Transverse colon (tissue), 4 donors: ENCODE data around the gene TMEM97. TPM values are rescaled to one million over a fixed set of nuclear protein-coding genes. Genes with fewer than 3 reads are reported as not detected.

Experiments
- DNase-seq: peaks from one replicate; pipeline ENCODE4 v3.0.0-alpha.2; 2019
- H3K27ac ChIP-seq, 4 donors: fragments of 200-600 bp; sonication (generic); 2 replicates each; pipeline ENCODE4 v1.5.1; 2016 to 2018; ENCODE audit warnings: inconsistent platforms in 4 of 4
- H3K27me3 ChIP-seq: fragments of 200-600 bp; sonication (generic); 2 replicates; pipeline ENCODE4 v1.5.1; 2017; ENCODE audit warnings: inconsistent platforms
- H3K36me3 ChIP-seq, 4 donors: fragments of 200-600 bp; sonication (generic); 2 replicates each; pipeline ENCODE4 v1.5.1; 2017 to 2019; ENCODE audit warnings: inconsistent platforms in 4 of 4
- H3K4me1 ChIP-seq, 4 donors: fragments of 200-600 bp; sonication (generic); 2 replicates each; pipeline ENCODE4 v1.5.1; 2017 to 2020; ENCODE audit warnings: inconsistent platforms in 4 of 4
- H3K4me3 ChIP-seq, 4 donors: fragments of 200-600 bp; sonication (generic); 1 replicate in 1 of 4; 2 replicates in 3 of 4; pipeline versions ENCODE4 v1.5.1 to v1.6.1; 2017 to 2019; ENCODE audit warnings: inconsistent platforms in 4 of 4
- H3K9me3 ChIP-seq, 2 donors: fragments of 200-600 bp; sonication (generic); 2 replicates each; pipeline ENCODE4 v1.5.1; 2017 to 2019; ENCODE audit warnings: inconsistent platforms in 2 of 2
- CTCF ChIP-seq, 5 experiments: fragments of 200-600 bp in 3 of 5; fragments of 450-650 bp in 2 of 5; sonication (generic) in 3 of 5; IDR thresholded peaks; 1 replicate in 2 of 5; 2 replicates in 3 of 5; pipeline ENCODE4 v1.5.1; 2016 to 2017; ENCODE audit warnings: antibody characterized with exemption in 5 of 5, inconsistent platforms in 3 of 5, mild to moderate bottlenecking in 2 of 5, moderate library complexity in 1 of 5
- EP300 ChIP-seq: sonication (generic); formaldehyde crosslinking; IDR thresholded peaks from one replicate; pipeline ENCODE4 v1.6.1; 2017; ENCODE audit warnings: antibody characterized with exemption, low read depth
- POLR2A ChIP-seq: fragments of 450-650 bp; IDR thresholded peaks from one replicate; pipeline ENCODE4 v1.6.1; 2016; ENCODE audit warnings: antibody characterized with exemption, mild to moderate bottlenecking, moderate library complexity
- POLR2AphosphoS5 ChIP-seq, 3 donors: sonication (generic); formaldehyde crosslinking; IDR thresholded peaks; one replicate each; pipeline ENCODE4 v1.6.1; 2016; ENCODE audit warnings: antibody characterized with exemption in 3 of 3
- WGBS, 2 donors: methylation state at CpG; one replicate each; pipeline ENCODE4 v1.1.5; 2018; ENCODE audit warnings: low coverage in 1 of 2; 5-methylcytosine and 5-hydroxymethylcytosine counted together
- in situ Hi-C, 4 donors: fragments of 200-750 bp; cut with MboI; loops; one replicate each; pipeline versions ENCODE4 v1.15.0 to v1.15.1; 2017; ENCODE audit warnings: low sequenced_read_pairs in 3 of 4, low pct_ligation_motif_present in 1 of 4, low pct_unique_long_range_greater_than_20kb in 1 of 4
- intact Hi-C: fragments of 100-400 bp; cut with DNase I; formaldehyde crosslinking; loops from one replicate; pipeline ENCODE4 v1.15.1; 2023; ENCODE audit warnings: low total_unique reads
- total RNA-seq, 4 donors: library from RNA; depleted of rRNA; stranded (reverse); fragments of >200 nt; gene quantifications; one replicate each; pipeline ENCODE4 v1.1.0, GENCODE V29; 2016

Gene TMEM97
- total RNA-seq, 4 donors from 2014 or later, result 4.5 to 57.7 (median 8.9) TPM; not detected in 1

GRCh38 chr17:28366605-28367004, 47.6 kb downstream of the TMEM97 start:
- WGBS, 2 donors, result 53% methylated on average over 1 of the region's 1 CpG; no CpG with 5 or more reads in 1 of the 2 donors
- Histone ChIP-seq H3K9me3 (no peaks in the 10 kb centered on the region), H3K4me1 (peaks cover 0 to 4% (median under 1%) of the 10 kb centered on the region in 4 donors), H3K36me3 (peaks cover 0 to 22% (median 3%) of the 10 kb centered on the region in 4 donors), H3K27me3 (no peaks in the 10 kb centered on the region), H3K27ac (no peak overlapping the region), H3K4me3 (no peak overlapping the region)
- no peak for DNase-seq
- TF ChIP-seq CTCF (IDR thresholded peaks at IDR 0.05) (no peak), POLR2AphosphoS5 (IDR thresholded peaks at IDR 0.05) (no peak), POLR2A (no peak), EP300 (no peak)
- intact Hi-C loops (no loop called here), in situ Hi-C loops (no loop called here)

- TF ChIP-seq CTCF (IDR thresholded peaks at IDR 0.05), result no peak
- no peak for TF ChIP-seq EP300
- no peak for TF ChIP-seq POLR2A
- no peak for TF ChIP-seq POLR2AphosphoS5 (IDR thresholded peaks at IDR 0.05)
- H3K27ac ChIP-seq, result no peak overlapping the region
- whole genome bisulfite sequencing, 2 donors, result 89% methylated on average over 10 of the region's 21 CpGs; no CpG with 5 or more reads in 1 of the 2 donors
- H3K4me1 ChIP-seq, result peaks cover 4 to 16% (median 11%) of the 10 kb centered on the region in 4 donors
- in situ Hi-C loops (no loop called here), intact Hi-C loops (no loop called here)
- no peaks in the 10 kb centered on the region for H3K9me3 ChIP-seq
- peaks cover 11% of the 10 kb centered on the region for H3K27me3 ChIP-seq
- DNase-seq, result no peak
- peaks cover 0 to 11% (median 2%) of the 10 kb centered on the region in 4 donors for H3K36me3 ChIP-seq
- H3K4me3 ChIP-seq, result no peak overlapping the region
These were observed 48.8 kb downstream of the TMEM97 start for GRCh38 chr17:28367641-28368305.

DNA sequence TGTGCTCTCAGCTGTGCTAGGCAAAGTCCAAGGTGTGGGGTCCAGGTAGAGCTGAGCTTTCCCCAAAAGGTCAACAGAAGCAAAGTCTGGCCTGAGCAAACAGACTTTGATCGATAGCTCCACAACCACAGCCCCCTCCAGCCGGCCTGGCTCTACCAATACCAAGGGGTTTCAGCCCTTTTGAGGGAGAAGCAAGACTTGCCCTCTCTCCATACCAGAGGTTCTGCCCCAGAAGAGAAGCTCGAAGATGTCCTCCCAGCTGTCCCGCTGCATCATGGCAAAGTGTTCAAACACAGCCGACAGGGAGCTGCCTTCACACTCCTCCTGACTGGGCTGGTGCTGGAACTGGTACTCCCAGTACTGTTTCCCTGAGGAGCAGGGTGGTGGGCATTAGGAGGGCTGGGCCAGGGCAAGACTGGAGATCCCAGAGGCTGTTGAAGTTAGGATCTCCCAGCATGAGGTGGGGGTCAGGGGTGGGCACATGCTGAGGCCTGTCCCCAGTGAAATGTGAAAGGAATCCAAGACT, 49.4 kb downstream of the TMEM97 start:
- H3K9me3 ChIP-seq, result no peaks in the 10 kb centered on the region
- H3K27me3 ChIP-seq, result peaks cover 16% of the 10 kb centered on the region
- no peak for DNase-seq
- peaks cover 8 to 20% (median 15%) of the 10 kb centered on the region in 4 donors for H3K4me1 ChIP-seq
- TF ChIP-seq POLR2A (no peak), EP300 (no peak), POLR2AphosphoS5 (IDR thresholded peaks at IDR 0.05) (no peak), CTCF (IDR thresholded peaks at IDR 0.05) (no peak)
- intact Hi-C loops (no loop called here), in situ Hi-C loops (no loop called here)
- WGBS, 2 donors, result 73 to 100% methylated on average over 1 to 5 of the region's 5 CpGs
- H3K4me3 ChIP-seq, result no peak overlapping the region
- H3K27ac ChIP-seq, result no peak overlapping the region
- H3K36me3 ChIP-seq, result peaks cover 0 to 6% (median 2%) of the 10 kb centered on the region in 4 donors

DNA sequence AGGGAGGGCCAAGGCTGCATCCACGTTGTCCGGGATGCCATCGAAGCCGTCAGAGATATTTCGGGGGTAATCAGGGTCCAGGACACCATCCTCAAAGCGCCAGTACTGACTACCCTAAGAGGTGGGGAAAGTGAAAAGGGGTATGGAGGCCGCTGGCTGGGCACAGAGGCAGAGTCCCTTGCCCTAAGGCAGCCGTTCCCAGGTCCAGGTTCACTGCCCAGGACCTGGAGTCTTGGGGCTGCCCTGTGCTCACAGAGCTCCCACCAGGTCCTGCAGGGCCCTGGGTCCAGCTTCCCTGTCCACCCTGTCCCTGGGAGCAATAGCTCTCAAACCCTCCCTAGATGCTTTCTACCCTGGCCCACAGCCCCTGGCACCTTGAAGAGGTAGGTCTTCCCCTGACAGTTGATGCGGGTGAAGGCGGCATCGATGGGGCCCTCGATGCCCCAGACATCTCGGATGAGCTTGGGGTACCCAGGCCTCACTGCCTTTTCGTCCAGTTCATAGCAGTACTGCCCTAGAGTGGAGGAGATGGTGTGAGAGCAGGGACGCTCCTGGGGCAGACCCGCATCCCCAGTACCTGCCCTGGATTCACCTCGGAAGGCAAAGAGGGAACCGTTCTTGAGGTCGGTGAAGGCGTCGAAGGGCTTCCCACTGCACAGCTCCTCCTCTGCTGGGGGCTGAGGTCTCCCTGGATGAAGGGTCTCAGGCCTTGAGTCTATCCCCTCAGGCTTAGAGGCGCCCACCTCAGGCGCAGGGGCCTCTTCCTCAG, 50.1 kb downstream of the TMEM97 start:
- H3K27me3 ChIP-seq, result peaks cover 18% of the 10 kb centered on the region
- peaks cover 8 to 20% (median 15%) of the 10 kb centered on the region in 4 donors for H3K4me1 ChIP-seq
- WGBS, 2 donors, result 92% methylated on average over 23 of the region's 23 CpGs; no CpG with 5 or more reads in 1 of the 2 donors
- in situ Hi-C loops (no loop called here), intact Hi-C loops (no loop called here)
- no peaks in the 10 kb centered on the region for H3K36me3 ChIP-seq
- no peak overlapping the region for H3K27ac ChIP-seq
- no peaks in the 10 kb centered on the region for H3K9me3 ChIP-seq
- no peak overlapping the region for H3K4me3 ChIP-seq
- TF ChIP-seq EP300 (no peak), POLR2AphosphoS5 (IDR thresholded peaks at IDR 0.05) (no peak), POLR2A (no peak)
- DNase-seq, result no peak
